Colonic mucosa (tissue), 4 donors: ENCODE data around the gene LAIR2. TPM values are rescaled to one million over a fixed set of nuclear protein-coding genes. Genes with fewer than 3 reads are reported as not detected.

Source experiments
- DNase-seq: peaks from one replicate; pipeline ENCODE4 v3.0.0-alpha.2; 2020
- H3K27ac ChIP-seq: fragments of 200-600 bp; one replicate; pipeline ENCODE4 v1.8.0; 2021
- H3K27me3 ChIP-seq: fragments of 200-600 bp; one replicate; pipeline ENCODE4 v1.8.0; 2021
- H3K36me3 ChIP-seq: fragments of 200-600 bp; one replicate; pipeline ENCODE4 v1.8.0; 2021
- H3K4me1 ChIP-seq: fragments of 200-600 bp; one replicate; pipeline ENCODE4 v1.8.0; 2021; ENCODE audit warnings: mild to moderate bottlenecking
- H3K4me3 ChIP-seq: fragments of 200-600 bp; one replicate; pipeline ENCODE4 v1.8.0; 2021
- H3K9ac ChIP-seq, 2 donors: one replicate each; pipeline ENCODE4 v1.7.0; 2013; ENCODE audit warnings: control low read depth in 2 of 2, low read depth in 2 of 2, low read length in 2 of 2
- H3K9me3 ChIP-seq: fragments of 200-600 bp; one replicate; pipeline ENCODE4 v1.8.0; 2021
- intact Hi-C: fragments of 100-400 bp; cut with DNase I; formaldehyde crosslinking; loops from one replicate; pipeline ENCODE4 v1.14.1; 2022
- total RNA-seq, 2 donors: library from RNA; stranded (reverse); fragmentation: NEBNext Ultra II Directional in 1 of 2; extraction: Animal tissue kit (Norgen Biotek cat#: 25700) in 1 of 2; gene quantifications; one replicate each; pipeline ENCODE4 v1.2.1, GENCODE V29; 2021
- TF ChIP-seq, protein P1 (sequence below): fragments of 200-600 bp; IDR thresholded peaks from one replicate; pipeline ENCODE4 v1.8.0; 2022; ENCODE audit warnings: antibody characterized with exemption, mild to moderate bottlenecking
- donor health status: healthy.
- donor health status: DM: no; HTN: no; CAD: no.
- donor health status: DM: no; HTN: no; CAD: no.

LAIR2 gene
- total RNA-seq, 2 donors from 2014 or later, result 0.37 TPM; not detected in 1

DNA sequence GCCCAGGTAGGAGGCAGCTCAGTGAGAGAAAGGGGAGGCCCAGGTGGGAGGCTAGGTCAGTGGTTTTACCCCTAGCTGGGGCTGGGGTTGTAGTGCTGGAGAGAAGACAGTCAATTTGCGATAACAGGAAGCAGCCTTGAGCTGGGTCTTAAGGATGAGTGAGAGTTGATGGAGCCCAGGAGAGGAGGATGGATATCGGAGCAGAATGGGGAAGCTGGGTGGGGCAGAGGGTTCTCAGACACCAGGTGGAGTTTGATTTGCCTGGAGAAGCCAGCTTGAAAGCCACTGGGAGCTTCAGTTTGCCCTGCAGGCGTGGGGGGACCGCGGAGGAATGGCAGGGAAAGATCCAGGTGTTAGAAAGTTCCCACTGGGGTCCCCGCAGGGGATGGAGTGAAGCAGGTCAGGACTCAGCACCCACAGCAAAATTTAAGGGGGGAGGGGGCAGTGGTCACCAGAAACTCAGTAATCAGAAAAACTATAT lies 28.7 kb upstream of the LAIR2 start:
- no peak for DNase-seq
- intact Hi-C loops, result no loop called here
- TF ChIP-seq, protein P1, sequence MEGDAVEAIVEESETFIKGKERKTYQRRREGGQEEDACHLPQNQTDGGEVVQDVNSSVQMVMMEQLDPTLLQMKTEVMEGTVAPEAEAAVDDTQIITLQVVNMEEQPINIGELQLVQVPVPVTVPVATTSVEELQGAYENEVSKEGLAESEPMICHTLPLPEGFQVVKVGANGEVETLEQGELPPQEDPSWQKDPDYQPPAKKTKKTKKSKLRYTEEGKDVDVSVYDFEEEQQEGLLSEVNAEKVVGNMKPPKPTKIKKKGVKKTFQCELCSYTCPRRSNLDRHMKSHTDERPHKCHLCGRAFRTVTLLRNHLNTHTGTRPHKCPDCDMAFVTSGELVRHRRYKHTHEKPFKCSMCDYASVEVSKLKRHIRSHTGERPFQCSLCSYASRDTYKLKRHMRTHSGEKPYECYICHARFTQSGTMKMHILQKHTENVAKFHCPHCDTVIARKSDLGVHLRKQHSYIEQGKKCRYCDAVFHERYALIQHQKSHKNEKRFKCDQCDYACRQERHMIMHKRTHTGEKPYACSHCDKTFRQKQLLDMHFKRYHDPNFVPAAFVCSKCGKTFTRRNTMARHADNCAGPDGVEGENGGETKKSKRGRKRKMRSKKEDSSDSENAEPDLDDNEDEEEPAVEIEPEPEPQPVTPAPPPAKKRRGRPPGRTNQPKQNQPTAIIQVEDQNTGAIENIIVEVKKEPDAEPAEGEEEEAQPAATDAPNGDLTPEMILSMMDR, result no peak
- no peaks in the 10 kb centered on the region for H3K9me3 ChIP-seq
- no peaks in the 10 kb centered on the region for H3K27me3 ChIP-seq
- no peaks in the 10 kb centered on the region for H3K36me3 ChIP-seq
- peak overlapping the region; percentile 94 for H3K27ac ChIP-seq
- H3K4me1 ChIP-seq, result no peaks in the 10 kb centered on the region
- peak overlapping the region; percentile 41 for H3K4me3 ChIP-seq
- H3K9ac ChIP-seq, result peak overlapping the region; percentile 54 to 89

DNA sequence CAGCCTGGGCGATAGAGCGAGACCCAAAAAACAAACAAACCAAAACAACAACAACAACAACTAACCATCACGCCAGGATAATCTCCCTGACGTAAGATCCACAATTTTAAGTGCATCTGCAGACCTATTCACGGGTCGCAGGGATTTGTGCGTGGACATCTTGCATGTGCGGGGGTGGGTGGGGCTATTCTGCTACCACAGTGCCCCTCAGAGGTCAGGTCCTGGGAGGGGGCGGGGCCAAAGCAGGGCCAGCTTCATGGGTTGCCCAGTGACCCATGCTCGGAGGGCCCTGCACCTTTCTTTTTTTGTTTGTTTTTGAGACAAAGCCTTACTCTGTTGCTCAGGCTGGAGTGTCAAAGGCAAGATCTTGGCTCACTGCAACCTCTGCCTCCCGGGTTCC lies 26.9 kb upstream of the LAIR2 start:
- H3K27ac ChIP-seq, result no peak overlapping the region
- no peaks in the 10 kb centered on the region for H3K27me3 ChIP-seq
- H3K4me3 ChIP-seq, result no peak overlapping the region
- no peak for DNase-seq
- H3K9ac ChIP-seq, result no peak overlapping the region
- H3K9me3 ChIP-seq, result no peaks in the 10 kb centered on the region
- TF ChIP-seq, protein P1, result no peak
- H3K4me1 ChIP-seq, result no peaks in the 10 kb centered on the region
- intact Hi-C loops, result no loop called here
- no peaks in the 10 kb centered on the region for H3K36me3 ChIP-seq

DNA sequence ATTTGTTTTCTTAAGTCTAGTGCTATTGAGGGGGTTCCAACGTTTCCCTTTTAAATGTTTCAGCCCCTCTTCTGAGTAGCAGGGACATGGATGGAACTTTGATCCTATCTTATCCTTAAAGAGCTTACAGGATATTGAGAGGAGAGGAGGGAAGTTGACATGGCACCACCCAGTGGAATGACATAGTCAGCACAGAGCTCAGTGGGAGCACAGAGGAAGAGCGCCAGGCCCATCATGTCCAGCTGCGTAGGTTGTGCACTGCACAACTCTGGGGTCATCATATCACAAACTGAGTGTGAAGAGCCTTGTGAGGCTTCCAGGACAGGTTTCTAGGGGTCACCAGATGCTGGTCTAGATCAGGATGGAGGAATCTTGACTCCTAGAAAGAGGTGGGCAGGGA lies 25.0 kb upstream of the LAIR2 start:
- Histone ChIP-seq H3K27me3 (no peaks in the 10 kb centered on the region), H3K4me3 (no peak overlapping the region), H3K4me1 (no peaks in the 10 kb centered on the region), H3K27ac (no peak overlapping the region), H3K9me3 (no peaks in the 10 kb centered on the region), H3K9ac (no peak overlapping the region), H3K36me3 (no peaks in the 10 kb centered on the region)
- peak; percentile 47 for DNase-seq
- TF ChIP-seq, protein P1, result peak; percentile 17
- intact Hi-C loops, result no loop called here

DNA sequence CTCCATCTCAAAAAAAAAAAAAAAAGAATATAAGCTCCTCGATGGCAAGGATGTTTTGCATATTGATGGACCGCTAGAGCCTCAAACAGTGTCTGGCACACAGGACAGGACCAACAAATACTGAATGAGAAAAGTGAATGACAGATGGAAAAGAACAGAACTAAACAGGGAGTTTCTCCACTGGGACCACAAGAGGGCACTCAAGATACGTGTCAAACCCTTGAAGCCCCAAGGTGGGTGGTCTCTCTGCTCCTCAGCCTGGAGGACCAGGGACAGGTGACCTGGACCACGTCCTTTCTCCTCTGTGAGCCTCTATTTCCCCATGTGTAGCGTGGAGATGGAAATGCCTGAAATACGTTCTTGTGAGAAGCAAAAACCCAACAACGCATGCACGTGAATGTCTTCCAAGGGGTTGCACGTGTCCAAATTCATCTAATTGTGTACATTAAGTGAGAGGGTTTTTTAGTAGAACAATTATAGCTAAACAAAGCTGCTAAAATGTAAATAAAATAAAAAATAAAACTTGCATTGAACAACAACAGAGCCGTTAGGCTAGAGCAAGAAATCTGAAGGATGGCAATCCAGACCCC lies 23.9 kb upstream of the LAIR2 start:
- no peak for DNase-seq
- TF ChIP-seq, protein P1, result peak; percentile 53
- intact Hi-C loops, result no loop called here
- no peaks in the 10 kb centered on the region for H3K27me3 ChIP-seq
- H3K9me3 ChIP-seq, result no peaks in the 10 kb centered on the region
- H3K36me3 ChIP-seq, result no peaks in the 10 kb centered on the region
- no peaks in the 10 kb centered on the region for H3K4me1 ChIP-seq
- no peak overlapping the region for H3K4me3 ChIP-seq
- H3K9ac ChIP-seq, result no peak overlapping the region
- no peak overlapping the region for H3K27ac ChIP-seq

DNA sequence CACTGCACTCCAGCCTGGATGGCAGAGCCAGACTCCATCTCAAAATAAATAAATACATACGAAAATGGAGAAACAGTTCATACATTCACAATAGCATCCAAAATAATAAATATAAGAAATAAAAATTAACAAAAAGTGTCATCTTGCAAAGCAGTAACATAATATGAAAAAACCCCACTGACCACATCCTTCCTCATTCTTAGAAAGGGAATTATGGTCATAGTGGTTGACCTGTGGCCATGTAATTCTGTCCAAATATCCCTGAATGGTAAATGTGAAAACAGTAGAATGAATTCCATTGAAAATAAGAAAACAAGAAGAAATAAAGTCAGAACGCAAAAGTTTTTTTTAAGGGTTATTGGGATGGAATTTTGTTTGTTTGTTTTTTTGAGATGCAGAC lies 22.6 kb upstream of the LAIR2 start:
- Histone ChIP-seq H3K4me1 (no peaks in the 10 kb centered on the region), H3K9me3 (no peaks in the 10 kb centered on the region), H3K36me3 (no peaks in the 10 kb centered on the region), H3K27ac (no peak overlapping the region), H3K27me3 (no peaks in the 10 kb centered on the region), H3K4me3 (no peak overlapping the region), H3K9ac (no peak overlapping the region)
- no peak for DNase-seq
- intact Hi-C loops, result loop anchor here (5.0 kb wide), 1 partner anchor 197 kb away; no protein-coding TSS in a partner anchor
- TF ChIP-seq, protein P1, result no peak
